Measurements from ENCODE around the gene EPAS1. TPM values are rescaled to one million over a fixed set of nuclear protein-coding genes. Genes with fewer than 3 reads are reported as not detected.

Gene EPAS1
- total RNA-seq, 1 donor from 2014 or later: 4.4 TPM

DNA sequence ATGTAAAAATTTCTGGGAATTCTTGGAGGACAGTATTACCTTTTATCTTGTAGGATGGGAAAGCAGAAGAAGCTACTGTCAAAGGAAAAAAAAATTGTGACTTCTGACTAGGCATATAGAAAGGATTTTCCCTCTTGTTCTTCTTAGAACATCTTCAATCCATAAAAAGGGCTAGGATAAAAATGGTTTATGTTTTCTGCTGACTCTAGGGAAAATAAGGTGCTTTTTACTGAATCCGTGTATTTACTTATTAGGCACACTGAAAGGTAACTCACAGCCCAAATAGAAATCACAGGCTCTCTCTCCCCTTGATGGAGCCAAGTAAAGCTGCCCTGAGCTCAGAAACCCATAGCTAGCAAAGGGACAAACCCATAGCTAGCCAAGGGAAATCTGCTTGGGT lies 74.6 kb downstream of the EPAS1 start:
- peaks cover 14% of the 10 kb centered on the region for H3K27me3 Mint-ChIP-seq (ENCODE audit: low read depth)
- DNase-seq (ENCODE audit: low spot score in 2 of 2, unreplicated experiment in 2 of 2): no peak
- peaks cover 4% of the 10 kb centered on the region for H3K9me3 Mint-ChIP-seq
- peaks cover 6% of the 10 kb centered on the region for H3K4me1 Mint-ChIP-seq
- no peak overlapping the region for H3K27ac Mint-ChIP-seq
- TF ChIP-seq, protein P1, sequence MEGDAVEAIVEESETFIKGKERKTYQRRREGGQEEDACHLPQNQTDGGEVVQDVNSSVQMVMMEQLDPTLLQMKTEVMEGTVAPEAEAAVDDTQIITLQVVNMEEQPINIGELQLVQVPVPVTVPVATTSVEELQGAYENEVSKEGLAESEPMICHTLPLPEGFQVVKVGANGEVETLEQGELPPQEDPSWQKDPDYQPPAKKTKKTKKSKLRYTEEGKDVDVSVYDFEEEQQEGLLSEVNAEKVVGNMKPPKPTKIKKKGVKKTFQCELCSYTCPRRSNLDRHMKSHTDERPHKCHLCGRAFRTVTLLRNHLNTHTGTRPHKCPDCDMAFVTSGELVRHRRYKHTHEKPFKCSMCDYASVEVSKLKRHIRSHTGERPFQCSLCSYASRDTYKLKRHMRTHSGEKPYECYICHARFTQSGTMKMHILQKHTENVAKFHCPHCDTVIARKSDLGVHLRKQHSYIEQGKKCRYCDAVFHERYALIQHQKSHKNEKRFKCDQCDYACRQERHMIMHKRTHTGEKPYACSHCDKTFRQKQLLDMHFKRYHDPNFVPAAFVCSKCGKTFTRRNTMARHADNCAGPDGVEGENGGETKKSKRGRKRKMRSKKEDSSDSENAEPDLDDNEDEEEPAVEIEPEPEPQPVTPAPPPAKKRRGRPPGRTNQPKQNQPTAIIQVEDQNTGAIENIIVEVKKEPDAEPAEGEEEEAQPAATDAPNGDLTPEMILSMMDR (IDR thresholded peaks at IDR 0.05; ENCODE audit: unreplicated experiment): no peak
- no peaks in the 10 kb centered on the region for H3K36me3 Mint-ChIP-seq
- H3K4me3 Mint-ChIP-seq: no peak overlapping the region

DNA sequence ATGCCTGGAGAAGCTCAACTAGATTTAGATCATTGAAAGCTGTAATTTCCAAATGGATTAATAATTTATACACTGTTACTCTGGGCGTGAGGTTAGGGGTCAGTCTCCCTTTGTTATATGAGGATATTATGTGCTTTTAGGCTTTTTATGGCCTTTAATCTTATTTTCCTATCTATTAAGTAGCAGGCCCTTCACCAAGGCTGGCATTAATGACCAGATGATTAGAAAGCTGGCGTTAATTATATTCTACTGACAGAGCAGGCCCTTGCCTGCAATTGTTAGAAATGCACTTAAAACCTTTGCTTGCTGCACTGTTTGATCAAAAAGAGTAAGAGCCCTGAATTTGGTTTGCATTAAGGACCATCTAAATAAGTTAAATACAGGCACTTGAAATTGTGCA lies 75.3 kb downstream of the EPAS1 start:
- Mint-ChIP-seq H3K9me3 (peaks cover 4% of the 10 kb centered on the region), H3K36me3 (no peaks in the 10 kb centered on the region), H3K27me3 (ENCODE audit: low read depth) (peaks cover 20% of the 10 kb centered on the region), H3K4me3 (no peak overlapping the region), H3K4me1 (peaks cover 7% of the 10 kb centered on the region), H3K27ac (no peak overlapping the region)
- TF ChIP-seq, protein P1 (IDR thresholded peaks at IDR 0.05; ENCODE audit: unreplicated experiment): no peak
- no peak for DNase-seq (ENCODE audit: low spot score in 2 of 2, unreplicated experiment in 2 of 2)

DNA sequence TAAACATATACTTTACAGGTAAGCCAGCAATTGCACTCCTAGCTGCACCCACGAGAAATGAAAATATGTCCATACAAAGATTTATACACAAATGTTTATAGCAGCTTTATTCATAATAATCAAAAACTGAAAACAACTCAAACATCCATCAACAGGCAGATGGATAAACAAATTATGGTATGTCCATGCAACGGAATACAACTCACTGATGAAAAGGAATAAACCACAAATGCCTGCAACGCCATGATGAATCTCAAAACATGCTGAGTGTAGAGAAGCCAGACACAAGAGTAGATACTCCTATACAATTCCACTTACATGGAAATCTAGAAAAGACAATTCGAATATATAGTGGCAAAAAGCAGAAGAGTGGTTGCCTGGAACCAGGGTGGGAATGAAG lies 76.0 kb downstream of the EPAS1 start:
- Mint-ChIP-seq H3K36me3 (no peaks in the 10 kb centered on the region), H3K9me3 (peaks cover 4% of the 10 kb centered on the region), H3K4me3 (no peak overlapping the region), H3K4me1 (peaks cover 7% of the 10 kb centered on the region), H3K27me3 (ENCODE audit: low read depth) (peaks cover 20% of the 10 kb centered on the region), H3K27ac (no peak overlapping the region)
- DNase-seq (ENCODE audit: low spot score in 2 of 2, unreplicated experiment in 2 of 2): no peak
- TF ChIP-seq, protein P1 (IDR thresholded peaks at IDR 0.05; ENCODE audit: unreplicated experiment): no peak

DNA sequence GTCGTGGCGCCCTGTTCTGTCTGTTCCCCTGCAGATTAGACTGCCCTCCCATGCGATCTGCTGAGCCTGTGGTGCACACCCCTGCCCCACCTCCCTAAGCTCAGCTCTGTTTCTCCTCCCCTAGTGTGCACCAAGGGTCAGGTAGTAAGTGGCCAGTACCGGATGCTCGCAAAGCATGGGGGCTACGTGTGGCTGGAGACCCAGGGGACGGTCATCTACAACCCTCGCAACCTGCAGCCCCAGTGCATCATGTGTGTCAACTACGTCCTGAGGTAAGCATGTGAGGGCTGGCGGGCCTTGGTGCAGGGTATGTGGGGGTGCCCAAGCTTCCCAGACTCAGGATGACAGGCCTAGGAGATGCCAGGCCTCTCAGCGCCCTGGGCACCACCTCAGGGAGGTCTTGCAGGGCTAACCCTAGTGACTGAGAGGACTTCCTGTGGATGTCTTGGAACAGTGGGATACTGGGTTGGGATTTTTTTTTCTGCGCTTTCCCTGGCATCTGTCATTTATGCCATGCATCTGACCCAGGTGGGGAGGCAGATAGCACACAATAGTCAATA lies 78.4 kb downstream of the EPAS1 start:
- no peak overlapping the region for H3K4me3 Mint-ChIP-seq
- no peak for DNase-seq (ENCODE audit: low spot score in 2 of 2, unreplicated experiment in 2 of 2)

DNA sequence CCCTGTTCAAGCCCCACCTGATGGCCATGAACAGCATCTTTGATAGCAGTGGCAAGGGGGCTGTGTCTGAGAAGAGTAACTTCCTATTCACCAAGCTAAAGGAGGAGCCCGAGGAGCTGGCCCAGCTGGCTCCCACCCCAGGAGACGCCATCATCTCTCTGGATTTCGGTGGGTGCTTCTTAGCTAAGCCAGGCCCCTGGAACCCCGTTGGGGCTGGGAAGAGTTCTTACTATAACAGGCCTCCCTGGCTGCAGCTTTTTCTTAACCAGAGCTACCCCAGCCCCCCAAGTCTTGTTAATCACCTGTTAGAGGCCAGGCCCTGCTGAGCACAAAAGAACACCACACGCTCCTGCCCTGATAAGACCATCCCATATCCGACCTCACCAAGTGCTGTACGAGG lies 79.4 kb downstream of the EPAS1 start:
- Mint-ChIP-seq H3K4me1 (peaks cover 21% of the 10 kb centered on the region), H3K27ac (no peak overlapping the region), H3K4me3 (no peak overlapping the region), H3K27me3 (ENCODE audit: low read depth) (peaks cover 29% of the 10 kb centered on the region), H3K36me3 (no peaks in the 10 kb centered on the region), H3K9me3 (peaks cover 4% of the 10 kb centered on the region)
- DNase-seq (ENCODE audit: low spot score in 2 of 2, unreplicated experiment in 2 of 2): no peak
- TF ChIP-seq, protein P1 (IDR thresholded peaks at IDR 0.05; ENCODE audit: unreplicated experiment): no peak

More for the DNA sequence above, 78.4 kb downstream of the EPAS1 start:
- Mint-ChIP-seq H3K27ac (no peak overlapping the region), H3K27me3 (ENCODE audit: low read depth) (peaks cover 21% of the 10 kb centered on the region), H3K4me1 (peaks cover 21% of the 10 kb centered on the region), H3K9me3 (peaks cover 4% of the 10 kb centered on the region), H3K36me3 (no peaks in the 10 kb centered on the region)
- TF ChIP-seq, protein P1 (IDR thresholded peaks at IDR 0.05; ENCODE audit: unreplicated experiment): no peak

Data from mesothelial cell of epicardium (in vitro differentiated cells).